Activated CD4-positive, alpha-beta T cell treated with anti-CD3 and anti-CD28 coated beads, Interleukin-2, amount 50 U/mL, for 48 hours (primary cell): ENCODE measurements around the gene SPDL1.
"Not testable (repeated sequence)": the region's sequence is repeated elsewhere in the genome, so short reads cannot be mapped to it uniquely, and the experiment has no call there.

Experiments used
- DNase-seq, 2 experiments: peaks; one replicate each; pipeline ENCODE4 v3.0.0-alpha.2; 2020

SPDL1 gene

GRCh38 chr5:169576181-169576598 is 7.4 kb upstream of the SPDL1 start:
- no peak for DNase-seq

DNA sequence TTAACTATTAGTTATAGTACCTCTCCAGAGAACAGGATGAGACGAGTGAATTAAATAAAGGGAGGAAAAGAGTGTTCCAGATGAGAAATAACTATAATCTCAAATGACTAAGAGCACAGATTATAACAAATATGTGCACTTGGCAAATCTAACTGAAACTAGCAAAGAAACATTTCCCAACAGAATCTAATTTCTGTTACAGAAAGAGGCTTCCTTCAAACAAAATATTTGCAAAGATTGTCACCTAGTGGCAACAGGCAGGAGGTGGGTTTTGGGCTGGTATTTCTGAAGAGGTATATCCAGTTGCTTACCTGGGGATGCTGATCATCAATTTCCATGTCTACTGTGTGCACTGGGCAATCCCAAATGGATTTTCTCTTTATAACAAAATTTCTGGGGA is 5.6 kb upstream of the SPDL1 start:
- no peak for DNase-seq

- no peak for DNase-seq
These were observed 2.6 kb upstream of the SPDL1 start for GRCh38 chr5:169580964-169581363.

DNA sequence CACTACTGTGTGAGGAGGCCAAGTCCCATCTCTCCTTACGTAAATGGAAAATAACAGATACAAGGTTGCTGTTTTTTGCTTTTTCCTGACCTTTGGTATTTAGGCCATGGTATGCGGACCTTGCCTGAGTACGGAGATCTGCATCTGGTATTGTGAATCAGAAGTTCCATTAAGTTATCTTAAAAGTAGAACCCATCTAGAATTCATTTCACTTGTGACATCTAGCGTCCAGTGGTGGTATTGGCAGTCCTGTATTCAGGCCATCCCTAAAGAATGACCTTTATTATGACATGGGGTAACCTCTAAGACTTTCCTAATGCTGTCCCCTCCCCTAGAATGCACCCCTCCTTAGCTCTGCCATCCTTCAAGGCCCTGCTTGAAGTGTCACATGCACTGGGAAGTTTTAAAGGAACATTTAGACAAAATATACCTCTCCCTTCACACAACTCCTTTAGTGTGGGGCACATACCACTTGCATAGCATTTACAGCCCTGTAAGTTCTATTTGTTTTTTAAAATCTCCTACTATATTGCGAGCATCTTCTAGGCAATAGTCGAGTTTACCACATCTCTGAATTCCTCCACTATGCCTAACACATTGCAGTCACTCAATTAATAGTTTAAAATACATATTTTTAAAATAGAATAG is 1.9 kb upstream of the SPDL1 start:
- peak; percentile 70 to 79 for DNase-seq

- DNase-seq: no peak
These were observed 511 bp upstream of the SPDL1 start for GRCh38 chr5:169583101-169583423.

DNA sequence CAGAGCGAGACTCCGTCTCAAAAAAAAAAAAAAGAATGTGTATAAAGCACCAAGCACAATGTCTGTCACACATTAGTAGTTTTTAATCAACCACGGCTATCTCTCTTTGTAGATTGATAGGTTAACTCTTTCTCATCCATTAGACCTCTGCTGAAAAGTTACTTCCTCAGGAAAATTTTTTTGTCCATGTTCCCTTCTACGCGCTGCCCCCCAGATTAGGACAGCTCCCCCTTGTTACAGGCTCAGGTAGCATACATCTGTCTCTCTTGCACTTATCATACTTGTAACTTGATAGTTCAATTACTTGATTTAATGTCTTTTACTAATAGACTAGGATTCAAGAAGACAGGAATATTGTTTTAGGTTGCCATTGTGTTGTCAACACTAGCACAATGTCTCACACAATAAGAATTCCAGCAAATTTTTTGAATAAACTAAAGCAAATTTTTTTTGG is 1.5 kb downstream of the SPDL1 start:
- no peak for DNase-seq

- DNase-seq: no peak
These were observed 7.0 kb downstream of the SPDL1 start for GRCh38 chr5:169590602-169591001.

GRCh38 chr5:169591636-169592035 is 8.1 kb downstream of the SPDL1 start:
- DNase-seq: no peak

DNA sequence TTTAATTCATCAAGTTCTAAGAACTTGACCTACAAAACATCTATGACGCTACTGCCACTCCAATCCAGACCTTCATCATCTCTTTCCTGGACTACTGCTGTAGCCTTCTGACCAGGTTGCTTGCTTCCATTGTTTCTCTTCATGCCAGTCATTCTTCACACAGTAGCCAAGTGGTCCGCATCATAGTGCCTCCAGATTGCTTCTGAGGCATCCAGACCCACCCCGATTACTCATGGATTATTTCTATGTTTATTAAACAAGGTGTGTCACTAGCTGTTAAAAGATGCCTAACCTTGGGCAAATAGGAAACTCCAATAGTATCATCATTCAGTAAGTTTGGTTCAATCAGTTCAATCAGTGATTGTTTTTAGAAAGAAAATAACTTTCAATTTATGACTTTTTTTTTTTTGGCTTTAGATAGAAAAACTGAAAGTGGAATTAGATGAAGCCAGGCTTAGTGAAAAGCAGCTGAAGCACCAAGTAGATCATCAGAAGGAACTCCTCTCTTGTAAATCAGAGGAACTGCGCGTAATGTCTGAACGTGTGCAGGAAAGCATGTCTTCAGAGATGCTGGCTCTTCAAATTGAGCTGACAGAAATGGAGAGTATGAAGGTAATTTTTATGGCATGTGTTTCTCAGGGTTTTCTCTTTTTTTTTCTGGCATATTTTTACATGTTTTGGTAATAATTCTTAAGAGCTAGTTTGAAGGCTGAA is 9.5 kb downstream of the SPDL1 start:
- no peak for DNase-seq

DNA sequence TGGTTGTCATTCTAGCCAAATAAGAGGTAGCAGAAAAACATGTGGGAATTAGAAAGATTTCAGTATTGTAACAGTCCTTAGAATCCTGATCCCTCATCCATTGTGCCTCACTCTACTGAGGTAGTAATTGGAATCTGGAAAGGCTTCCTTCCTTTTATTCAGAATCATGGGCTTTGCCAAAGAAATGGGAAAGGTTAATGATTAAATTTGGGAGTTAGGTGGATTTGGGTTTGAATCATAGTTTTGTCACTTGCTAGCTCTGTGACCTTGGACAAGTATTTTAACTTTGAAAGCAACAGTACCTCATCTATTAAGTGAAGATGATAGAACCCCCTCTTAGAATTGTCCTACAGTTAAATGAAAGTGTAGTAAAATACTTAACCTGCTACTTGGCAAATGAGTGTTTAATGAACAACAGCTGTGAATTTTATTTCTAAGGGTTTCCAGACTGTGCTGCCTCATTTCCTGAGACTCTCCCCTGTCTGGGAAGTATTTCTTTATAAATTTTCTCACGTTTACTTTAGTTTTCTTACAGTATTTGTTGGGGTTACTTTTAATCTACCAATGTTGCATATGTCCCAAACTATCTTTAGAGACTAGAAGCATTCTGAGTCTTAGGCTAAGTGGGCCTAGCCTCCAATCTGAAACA is 11.7 kb downstream of the SPDL1 start:
- no peak for DNase-seq

GRCh38 chr5:169599451-169599850 is 15.9 kb downstream of the SPDL1 start:
- no peak for DNase-seq

DNA sequence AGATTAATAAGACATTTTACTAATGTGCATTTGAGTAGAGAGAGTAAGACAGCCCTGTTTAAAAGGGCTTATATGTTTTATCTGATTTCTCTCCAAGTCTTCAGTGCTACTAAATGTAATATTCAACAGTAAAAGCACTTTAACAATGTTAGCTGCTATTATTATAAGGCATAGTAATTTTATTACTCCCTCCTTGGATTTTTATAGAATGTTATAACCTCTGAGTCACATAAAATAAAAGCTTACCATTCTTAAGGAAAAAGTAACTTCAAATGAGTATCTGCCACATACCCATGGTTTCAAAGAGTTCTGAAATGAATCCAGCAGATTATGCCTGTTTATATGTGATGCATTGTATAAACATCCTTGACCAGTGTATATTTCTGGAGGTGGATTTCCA is 19.0 kb downstream of the SPDL1 start:
- no peak for DNase-seq

DNA sequence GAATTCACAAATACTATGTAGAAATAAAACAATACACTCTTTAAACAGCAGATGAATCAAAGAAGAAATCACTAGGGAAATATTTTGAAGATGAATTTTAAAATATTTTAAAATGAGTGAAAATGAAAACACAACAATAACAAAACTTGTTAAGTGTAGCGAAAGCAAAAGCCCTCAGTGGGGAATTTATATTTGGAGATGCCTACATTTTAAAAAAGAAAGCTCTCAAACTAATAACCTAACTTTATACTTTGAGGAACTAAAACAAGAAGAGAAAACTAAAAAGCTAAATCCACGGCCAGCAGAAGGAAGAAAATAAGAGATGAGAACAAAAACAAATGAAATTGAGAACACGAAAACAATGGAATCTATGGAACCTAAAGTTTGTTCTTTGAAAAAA is 22.7 kb downstream of the SPDL1 start:
- no peak for DNase-seq

DNA sequence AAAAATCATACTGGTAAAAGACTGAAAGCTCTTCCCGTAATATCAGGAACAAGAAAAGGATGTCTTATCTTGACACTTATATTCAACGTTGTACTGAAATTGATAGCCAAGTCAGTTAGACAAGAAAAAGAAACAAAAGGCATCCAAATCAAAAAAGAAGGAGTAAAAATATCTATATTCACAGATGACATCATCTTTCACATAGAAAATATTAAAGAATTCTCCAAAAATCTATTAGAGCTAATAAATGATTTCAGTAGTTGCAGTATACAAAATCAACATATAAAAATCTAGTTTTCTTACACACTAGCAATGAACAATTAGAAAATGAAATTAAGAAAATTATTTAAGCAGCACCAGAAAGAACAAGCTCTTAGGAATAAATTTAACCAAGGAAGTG is 24.3 kb downstream of the SPDL1 start:
- DNase-seq: no peak

- DNase-seq: no peak
These were observed 26.1 kb downstream of the SPDL1 start for GRCh38 chr5:169609716-169610115.

GRCh38 chr5:169610606-169611005 is 27.0 kb downstream of the SPDL1 start:
- no peak for DNase-seq

GRCh38 chr5:169615561-169615960 is 32.0 kb downstream of the SPDL1 start:
- DNase-seq: no peak

GRCh38 chr5:169624307-169624706 is 40.7 kb downstream of the SPDL1 start:
- not testable (repeated sequence) for DNase-seq

DNA sequence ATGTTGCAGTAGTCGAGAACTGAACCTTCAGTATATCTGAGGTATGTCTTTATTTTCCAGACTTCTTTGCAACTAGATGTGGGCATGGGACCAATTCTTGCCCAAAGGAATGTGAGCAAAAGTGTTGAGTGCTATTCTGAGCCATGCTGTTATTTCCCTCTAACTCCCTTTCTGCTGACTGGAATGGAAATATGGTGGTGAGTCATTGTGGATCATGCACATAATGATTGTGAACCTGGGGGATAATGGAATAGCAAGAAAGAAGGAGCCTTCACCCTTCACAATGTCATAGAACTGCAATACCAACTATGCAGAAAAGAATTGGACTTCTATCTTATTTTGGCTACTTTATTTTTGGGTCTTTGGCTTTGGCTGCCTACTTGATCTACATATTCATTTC is 43.2 kb downstream of the SPDL1 start:
- DNase-seq: no peak

DNA sequence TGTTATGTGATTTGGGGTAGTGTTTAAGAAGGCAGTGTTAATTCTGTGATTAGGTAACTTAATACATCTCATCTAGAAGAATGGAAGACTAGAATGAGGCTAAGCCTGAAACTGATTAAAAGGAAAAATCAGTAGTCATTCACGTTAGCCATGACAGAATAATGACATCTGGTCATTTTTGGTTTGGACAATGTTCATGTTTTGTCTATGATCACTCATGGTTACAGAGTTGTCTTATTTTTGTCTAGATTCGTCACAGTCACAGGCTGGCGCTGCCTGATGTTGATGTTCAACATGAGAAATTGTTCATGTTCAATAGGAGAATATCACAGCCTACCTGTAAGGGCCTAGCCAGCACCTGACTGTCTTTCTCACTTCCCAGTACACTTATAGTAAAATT is 44.0 kb downstream of the SPDL1 start:
- DNase-seq: no peak

DNA sequence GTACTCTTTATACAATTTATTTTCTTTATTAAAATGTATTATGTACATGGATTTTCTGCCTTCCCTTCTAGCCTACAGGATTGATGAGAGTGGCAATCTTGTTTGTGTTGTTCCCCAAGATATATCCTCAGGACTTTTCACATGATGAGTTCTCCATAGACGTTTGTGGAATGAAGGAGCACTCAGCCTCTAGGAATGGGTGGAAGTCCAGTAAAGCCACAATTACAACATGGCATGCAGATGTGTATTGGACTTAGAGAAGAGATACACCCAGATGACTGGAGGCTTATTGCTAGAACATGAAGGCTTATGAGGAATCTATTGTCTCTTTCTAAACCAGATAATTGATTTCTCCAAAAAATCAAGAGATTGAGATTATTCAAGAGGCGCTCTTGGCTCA is 45.3 kb downstream of the SPDL1 start:
- DNase-seq: no peak

GRCh38 chr5:169629847-169630548 is 46.4 kb downstream of the SPDL1 start:
- no peak for DNase-seq

DNA sequence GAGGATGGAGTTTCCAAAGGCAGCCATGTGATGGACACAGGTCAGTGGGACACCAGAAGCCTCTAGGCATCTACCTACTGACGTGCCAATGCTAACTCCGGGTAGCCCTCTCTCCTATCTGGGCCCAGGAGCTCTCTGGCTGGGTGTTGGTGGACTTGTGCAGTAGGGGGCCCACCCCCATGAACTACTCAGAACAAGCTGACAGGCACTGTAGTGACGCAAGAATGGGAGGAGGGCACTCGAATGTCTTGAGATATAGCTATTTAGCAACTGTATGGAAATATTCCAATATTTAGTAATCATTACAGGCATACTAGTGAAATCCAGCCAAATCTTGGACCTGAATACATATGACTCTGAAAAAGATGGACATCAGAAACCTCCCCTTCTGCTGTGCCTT is 47.8 kb downstream of the SPDL1 start:
- DNase-seq: no peak

- DNase-seq: no peak
These were observed 49.4 kb downstream of the SPDL1 start for GRCh38 chr5:169632946-169633345.
